Stimulated activated CD4-positive, alpha-beta T cell treated with anti-CD3 and anti-CD28 coated beads, Interleukin-15, amount 100 ng/mL, for 24 hours (primary cell): ENCODE data around the gene CSNK1G3.
"Not testable (repeated sequence)": the region's sequence is repeated elsewhere in the genome, so short reads cannot be mapped to it uniquely, and the experiment has no call there.

Experiments used
- DNase-seq: peaks from one replicate; pipeline ENCODE4 v3.0.0-alpha.2; 2020

The CSNK1G3 gene

DNA sequence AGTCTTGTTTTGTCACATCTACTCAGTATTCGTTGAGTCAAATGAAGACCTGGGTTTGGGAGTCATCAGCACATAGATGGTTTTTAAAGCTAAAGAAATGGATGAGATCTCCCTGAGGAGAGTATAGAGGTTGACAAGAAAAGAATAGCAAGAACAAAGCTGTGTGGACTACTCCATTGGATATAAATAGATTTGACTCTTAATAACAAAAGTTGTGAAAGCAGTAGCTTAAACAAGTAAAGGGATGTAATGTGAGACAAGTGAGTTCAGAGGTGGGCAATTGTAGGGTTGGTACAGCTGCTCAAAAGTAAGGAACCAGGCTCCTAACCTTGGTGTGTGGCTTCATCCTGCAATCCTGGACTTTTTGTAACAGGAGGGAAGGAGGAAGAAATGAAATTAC, 49.3 kb downstream of the CSNK1G3 start:
- no peak for DNase-seq

DNA sequence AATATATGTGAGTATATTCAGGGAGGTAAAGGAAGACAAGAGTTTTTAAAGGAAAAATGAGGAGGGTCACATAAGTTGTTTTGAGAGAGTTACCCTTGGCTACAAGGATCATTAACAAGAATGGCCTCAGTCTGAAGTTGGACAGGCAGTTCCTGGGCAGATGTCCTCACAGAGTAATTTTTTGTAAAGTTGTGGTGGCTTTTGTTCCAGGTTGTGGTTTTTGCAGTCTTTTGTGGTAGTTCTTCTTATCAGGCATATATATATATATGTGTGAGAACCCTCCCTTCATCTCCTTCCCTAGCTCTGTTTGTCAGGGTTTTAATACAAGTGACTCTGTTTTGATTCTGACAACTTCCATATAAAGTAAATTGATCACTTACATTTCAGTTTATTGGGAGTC, 60.0 kb downstream of the CSNK1G3 start:
- DNase-seq = no peak

DNA sequence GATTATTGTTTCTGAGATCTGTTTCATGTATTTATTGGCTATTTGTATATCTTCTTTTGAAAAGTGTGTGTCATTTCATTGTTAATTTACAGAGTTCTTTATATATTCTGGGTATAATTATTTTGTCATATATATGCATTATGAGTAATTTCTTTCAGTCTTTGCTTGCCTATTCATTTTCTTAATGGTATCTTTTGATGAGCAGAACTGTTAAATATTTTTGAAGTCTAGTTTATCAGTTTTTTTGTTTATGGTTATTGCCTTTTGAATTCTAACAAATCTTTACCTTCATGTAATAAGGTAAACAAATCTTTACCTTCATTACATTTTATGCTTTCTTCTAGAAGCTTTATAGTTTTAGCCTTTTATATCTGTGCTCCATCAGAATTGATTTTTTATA, 66.4 kb downstream of the CSNK1G3 start:
- no peak for DNase-seq

DNA sequence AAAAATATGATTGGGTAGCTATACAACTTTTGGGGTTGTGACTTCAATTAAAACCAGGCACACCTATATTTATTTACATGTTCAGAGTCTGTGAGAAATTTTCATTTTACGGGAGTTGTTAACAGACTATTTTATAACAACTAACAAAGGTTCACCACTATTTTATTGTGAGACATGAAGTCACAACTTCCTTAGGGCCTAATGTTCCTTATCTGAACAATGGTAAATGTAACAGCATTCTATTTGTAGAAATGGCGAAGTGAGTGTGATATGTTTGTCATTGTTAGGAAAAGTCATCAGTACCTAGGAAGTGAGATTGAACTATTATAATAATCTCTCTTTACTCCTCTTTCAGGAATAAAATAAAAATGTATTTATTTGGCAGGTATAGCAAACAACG, 67.4 kb downstream of the CSNK1G3 start:
- no peak for DNase-seq

DNA sequence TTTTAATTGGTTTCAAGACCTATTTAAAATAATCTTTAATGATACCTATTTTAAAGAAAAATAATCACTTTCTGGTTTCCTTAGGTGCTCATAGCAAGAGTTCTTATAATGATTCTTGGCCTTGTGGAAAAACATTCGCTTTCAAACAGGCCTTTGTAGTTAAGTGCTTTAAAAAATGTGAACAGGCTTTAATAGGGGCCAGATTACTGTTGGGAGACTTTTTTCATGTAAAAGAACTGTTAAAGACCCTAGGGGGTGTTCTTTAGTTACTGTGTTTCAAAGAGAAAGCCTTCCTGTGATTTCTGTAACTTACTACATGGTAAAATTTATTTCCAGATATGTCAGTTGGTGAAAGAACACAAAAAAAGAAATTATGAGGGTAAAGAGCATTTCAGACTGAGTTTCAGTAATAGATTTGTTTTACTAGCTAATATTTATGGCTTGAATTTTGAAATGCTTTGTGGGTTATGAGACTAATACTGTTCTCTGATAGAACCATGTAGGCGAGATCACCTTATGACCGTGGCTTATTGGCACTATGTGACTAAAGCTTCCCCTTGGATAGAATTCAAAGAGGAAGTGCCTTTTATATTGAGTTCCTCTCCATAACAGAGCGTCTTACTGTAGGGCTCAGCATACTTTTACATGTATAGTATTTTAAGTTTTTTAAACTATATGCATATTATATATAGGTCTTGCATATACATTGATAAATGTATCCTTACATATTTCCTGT, 70.7 kb downstream of the CSNK1G3 start:
- DNase-seq = no peak

DNA sequence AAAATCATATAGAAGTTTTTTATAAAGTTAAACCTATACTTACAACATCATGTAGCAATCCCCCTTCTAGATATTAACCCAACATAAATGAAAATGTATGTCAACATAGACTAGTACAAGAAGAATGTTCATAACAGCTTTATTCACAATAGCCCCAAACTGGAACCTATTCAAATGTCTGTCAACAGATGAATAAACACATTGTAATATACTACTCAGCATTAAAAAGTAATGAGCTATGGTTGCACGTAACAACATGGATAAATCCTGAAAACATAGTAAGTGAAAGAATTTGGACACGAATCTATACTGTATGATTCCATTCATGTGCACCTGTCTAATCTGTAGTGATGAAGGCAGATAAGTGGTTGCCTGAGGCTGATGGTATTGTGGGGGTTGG, 73.9 kb downstream of the CSNK1G3 start:
- no peak for DNase-seq

DNA sequence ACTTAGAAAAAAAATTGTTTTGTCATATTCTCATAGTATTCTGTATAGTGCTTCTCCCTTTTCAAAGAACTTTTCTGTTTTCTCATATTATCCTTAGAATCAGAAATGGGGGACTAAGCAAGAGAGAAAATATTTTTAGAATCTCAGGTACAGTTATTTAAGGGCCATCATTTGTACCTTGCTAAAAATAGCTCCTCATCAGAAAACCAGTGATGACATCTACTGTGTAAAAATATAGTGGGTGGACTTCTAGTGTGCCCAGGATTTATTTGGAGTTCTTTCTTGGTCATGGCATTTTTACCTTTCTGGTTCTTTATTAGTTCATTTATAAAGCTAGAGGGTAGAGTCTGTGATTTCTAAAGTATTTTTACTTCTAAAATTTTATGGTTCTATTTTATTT, 82.5 kb downstream of the CSNK1G3 start:
- no peak for DNase-seq

DNA sequence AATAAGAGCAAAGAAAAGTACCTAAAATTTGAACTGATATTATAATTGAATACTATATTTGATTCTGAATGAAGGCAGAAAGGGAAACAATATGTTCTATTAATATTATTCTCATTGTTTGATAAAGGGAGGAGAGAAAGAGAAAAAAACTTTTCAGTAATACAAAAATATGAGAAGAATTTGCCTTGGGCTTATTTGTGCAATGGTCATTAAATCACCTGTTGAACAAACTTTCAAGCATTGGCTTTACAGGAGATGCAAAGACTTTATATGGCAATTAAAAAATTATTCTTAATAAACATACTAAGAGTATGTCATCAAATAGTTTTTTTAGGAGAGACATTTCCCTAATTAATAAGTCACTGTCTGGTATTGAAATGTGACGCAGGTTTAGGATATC, 85.0 kb downstream of the CSNK1G3 start:
- no peak for DNase-seq

DNA sequence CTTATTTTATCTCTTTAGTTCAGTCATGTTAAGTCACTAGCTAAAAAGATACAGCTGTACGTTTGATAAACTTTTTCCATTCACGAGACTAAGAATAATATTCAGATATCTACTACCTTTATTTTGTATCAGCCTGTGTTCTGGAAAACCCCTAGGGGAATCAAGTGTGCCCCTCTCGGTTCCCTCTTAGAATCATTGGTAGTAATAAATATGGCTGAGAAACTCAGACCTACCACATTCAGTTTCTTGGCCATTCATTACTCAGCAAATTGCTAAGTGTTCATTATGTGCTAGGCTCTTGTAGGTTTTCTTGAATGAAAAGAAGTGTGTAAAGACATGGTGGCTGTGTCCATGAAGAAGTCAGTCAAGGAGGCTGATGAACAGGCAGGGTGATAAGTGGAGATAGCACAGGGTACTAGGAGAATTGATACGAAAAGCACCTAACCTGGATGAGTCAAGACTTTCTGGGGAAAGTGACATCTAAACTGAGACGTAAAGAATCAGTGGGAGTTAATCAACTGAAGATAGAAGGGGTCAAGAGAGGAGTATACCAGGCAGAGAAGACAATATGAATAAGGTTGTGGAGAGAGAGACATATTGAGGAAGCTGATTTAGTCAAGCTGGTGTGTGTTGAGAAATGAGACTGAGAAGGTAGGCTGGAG, 86.2 kb downstream of the CSNK1G3 start:
- no peak for DNase-seq

DNA sequence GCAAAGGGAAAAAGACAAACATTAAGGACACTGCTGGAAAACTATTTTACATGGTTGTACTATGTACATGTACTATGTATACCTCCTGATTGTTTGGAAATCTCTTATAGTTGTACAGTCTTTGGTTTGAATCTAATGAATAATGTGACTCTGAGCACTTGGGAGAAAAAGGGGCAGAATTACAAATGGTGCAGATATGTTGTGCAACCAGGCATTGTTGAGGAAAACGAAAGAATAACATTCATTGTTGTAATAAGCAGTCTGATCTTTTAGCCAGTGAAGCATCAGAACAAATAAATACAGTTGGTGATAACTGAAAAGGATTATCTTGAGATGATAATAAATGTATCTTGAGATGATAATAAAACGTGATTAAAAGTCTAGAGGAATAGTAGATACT, 87.2 kb downstream of the CSNK1G3 start:
- no peak for DNase-seq

DNA sequence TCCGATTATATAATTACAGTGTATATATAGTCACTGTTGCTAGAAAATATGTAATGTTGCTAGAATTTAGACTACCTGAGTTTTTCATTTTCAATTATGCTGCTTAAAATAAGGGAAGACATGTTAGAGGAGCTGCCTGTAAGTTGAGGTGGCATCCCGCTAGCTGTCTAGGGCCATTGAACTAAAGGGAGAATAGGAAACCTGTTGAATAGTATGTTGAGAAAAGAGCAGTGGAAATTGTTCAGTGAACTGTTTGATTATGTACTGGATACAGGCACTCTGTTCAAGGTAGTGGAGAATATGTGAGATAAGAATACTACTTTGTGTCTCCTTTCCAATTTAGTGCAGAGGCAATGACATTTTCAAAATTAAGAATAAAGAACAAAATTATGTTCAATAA, 89.6 kb downstream of the CSNK1G3 start:
- DNase-seq = no peak

DNA sequence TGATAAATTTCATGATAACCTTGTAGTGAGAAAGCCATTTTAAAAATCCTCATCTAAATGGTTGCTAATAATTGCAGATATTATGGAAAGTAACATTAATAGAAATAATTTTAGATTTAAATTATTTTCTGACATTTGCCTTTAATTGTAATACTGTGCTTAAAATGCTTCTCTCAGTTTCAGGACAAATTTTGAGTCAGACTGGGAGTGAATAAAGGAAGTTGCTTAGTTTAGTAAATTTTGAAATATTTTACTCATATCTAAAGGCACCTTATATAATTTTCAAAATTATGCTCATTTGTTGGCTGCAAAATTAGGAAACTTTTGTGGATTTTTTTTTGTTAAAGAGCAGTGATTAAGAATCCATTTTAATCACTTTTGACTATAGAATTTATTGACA, 93.8 kb downstream of the CSNK1G3 start:
- no peak for DNase-seq

DNA sequence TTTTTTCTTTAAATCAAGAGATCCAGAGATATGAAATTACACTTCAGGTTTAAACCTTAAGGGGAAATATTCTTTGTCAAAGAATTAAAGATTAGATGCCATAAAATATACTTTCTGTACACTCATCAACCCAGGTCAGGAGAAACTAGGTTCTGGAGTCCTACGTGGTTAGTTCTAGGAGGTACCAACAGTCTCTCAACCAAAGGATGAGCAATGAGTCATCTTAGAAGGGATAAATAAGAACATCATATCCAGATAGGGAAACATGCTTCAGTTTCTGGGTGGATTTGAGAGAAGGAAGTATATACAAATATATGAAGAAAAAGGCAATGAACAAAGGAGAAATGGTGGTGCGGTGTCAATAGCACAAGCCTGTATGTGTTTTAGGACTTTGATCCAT, 98.2 kb downstream of the CSNK1G3 start:
- no peak for DNase-seq

DNA sequence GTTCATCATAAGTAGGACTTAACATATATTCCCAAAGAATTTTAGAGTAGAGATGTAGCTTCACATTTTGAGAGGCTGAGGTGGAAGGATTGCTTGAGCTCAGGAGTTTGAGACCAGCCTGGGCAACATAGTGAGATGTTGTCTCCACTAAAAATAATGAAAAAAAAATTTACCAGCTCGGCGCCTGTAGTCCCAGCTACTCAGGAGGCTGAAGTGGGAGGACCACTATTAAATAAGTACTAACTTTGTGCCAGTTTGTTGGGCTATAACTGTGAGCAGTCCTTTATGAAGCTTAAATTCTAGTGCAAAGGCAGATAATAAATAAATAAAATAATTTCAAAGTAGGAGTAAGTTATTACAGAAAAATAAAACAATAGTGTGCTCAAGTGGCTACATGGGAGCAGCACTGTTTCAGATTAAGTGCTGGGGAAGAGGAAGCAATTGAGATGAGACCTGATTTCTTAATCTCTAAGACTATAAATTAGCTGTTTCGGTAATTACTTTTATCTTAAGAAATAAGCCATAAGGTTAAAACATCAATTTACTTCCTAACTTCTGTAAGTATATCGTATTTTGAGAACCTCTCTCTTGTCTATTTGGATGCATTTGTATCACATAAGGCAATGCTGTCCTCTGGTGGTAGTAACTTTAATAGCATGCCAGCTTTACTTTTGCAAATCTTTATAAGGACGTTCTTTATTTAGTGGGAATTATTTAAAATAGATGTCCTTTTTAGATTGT, 98.9 kb downstream of the CSNK1G3 start:
- DNase-seq = no peak

DNA sequence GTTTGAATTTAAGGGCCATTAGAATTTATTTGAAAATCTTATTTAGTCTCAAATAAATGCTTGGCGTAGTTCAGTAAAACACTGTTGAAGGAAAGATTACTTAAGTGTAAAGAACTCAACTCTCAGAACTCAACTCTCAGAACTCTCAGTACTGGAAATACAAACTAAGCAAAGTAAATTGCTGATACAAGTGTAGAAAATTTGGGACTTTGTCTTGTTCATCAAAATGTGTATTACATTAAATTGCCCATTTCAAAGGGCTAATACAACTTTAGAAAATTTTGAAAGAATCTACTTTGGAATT, 99.4 kb downstream of the CSNK1G3 start:
- DNase-seq = no peak

DNA sequence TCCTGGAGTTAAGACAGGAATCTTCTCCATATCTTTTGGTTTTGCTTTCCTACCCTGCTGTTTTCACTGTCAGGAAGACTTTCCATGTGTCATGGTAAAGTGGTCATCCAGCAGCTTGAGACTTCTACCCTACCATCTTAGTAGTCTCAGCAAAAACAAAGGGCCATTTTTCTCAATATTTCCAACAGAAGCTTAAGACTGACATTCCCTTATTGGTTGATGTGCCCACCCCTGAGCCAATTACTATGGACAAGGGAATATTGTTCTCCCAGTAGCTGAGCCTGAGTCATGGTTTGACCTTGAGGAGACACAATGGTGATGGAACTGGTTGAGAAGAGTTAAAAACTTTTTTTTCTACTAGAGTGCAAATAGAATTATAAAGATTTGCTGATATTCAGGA, 105.6 kb downstream of the CSNK1G3 start:
- DNase-seq = no peak

DNA sequence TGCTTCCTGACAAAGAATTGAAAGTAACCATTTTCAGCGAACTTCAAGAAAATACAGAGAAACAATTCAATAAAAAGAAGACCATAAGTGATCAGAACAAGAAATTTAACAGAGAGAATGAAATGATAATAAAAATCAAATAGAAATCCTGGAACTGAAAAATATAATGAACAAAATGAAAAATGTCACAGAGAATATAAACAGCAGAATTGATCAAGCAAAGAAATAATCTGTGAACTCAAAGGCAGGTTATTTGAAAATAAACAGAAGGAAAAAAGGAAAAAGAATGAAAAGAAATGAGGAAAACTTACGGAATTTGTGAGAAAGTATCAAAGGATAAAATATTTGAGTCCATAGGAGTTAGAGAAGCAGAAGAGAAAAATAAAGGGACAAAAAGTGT, 114.1 kb downstream of the CSNK1G3 start:
- DNase-seq = no peak

DNA sequence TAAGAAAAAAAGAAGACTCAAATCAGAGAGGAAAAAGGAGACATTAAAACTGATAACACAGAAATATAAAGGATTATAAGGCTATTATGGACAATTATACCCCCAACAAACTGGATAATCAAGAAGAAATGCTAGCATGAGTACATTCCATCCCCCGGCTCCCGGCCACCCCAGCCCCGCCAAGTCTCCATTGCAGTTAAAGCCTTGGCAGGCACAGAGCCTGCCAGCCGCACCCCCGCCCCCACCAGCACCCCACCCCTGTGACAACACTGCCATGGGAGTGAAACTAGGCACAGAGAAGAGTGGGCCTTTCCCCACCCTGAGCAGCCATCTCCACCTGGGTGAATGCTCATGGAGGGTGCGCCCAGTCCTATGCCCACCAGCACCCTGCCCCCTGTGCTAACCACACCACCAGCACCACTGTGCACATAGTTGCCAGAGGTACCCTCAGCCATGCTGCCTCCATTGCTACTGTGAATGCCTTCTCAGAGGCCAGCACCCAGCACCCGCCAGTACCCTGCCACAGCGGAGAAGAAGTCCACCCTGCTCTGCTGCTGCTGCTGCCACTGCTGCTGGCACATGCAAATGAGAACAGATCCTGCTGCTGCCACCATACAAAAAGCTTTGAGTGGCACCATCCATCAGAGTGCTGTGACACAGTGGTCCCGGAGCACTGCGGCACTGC, 117.0 kb downstream of the CSNK1G3 start:
- DNase-seq = no peak

DNA sequence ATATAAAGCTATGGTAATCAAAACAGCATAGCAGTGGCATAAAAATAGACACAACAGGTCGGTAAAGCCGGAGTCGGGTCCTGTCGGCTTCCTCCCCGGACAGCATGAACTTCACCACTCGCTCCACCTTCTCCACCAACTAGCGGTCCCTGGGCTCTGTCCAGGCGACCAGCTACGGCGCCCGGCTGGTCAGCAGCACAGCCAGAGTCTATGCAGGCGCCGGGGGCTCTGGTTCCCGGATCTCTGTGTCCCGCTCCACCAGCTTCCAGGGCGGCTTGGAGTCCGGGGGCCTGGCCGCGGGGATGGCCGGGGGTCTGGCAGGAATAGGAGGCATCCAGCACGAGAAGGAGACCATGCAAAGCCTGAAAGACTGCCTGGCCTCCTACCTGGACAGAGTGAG, 124.0 kb downstream of the CSNK1G3 start:
- DNase-seq = no peak

DNA sequence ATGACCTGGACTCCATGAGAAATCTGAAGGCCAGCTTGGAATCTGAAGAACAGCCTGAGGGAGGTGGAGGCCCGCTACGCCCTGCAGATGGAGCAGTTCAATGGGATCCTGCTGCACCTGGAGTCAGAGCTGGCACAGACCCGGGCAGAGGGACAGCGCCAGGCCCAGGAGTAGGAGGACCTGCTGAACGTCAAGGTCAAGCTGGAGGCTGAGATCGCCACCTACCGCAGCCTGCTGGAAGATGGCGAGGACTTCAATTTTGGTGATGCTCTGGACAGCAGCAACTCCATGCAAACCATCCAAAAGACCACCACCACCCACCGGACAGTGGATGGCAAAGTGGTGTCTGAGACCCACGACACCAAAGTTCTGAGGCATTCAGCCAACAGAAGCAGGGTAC, 125.1 kb downstream of the CSNK1G3 start:
- DNase-seq = not testable (repeated sequence)

DNA sequence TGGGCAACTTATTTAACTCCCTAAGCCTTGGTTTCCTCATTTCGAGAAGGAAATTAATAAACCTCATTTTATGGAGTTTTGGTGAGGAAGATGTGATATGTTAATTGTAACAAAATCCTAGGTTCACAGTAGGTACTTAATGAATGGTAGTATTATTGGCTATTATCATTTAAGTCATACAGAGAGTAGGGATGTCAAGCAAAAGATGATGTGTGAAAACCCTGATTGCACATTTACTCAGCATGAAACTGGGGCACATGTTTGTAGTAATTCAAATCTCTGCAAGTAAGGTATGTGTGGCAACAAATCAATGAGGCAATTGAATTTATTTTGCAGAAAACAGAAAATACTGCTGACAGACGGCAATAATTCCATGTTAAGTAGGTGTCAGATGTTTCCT, 127.3 kb downstream of the CSNK1G3 start:
- no peak for DNase-seq

DNA sequence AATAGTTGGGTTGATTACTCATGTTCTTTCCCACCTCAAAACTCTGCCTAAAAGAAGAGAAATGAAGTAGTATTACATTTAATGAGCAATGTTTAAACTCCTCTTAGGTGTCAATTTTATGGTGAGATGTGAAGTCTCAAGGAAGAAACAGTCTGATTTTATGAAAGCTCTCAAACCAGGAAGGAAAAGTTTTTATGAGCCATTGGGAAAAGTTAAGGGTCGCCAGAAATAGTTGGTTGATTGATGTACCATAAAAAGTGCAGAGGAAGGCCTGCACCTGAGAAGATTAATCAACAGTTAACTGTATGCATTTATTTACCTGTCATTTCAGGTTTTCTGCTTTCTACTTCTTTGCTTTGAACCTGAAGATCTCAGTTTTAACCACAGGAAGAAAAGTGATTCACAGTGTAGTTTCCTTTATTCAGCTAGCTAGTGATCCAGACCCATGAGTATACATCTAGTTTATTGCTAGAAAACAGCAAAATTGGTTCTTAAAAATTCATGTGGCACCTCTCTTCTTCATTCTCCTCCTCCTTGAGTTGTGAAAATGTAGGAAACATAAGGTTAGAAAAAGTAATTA, 133.1 kb downstream of the CSNK1G3 start:
- no peak for DNase-seq

DNA sequence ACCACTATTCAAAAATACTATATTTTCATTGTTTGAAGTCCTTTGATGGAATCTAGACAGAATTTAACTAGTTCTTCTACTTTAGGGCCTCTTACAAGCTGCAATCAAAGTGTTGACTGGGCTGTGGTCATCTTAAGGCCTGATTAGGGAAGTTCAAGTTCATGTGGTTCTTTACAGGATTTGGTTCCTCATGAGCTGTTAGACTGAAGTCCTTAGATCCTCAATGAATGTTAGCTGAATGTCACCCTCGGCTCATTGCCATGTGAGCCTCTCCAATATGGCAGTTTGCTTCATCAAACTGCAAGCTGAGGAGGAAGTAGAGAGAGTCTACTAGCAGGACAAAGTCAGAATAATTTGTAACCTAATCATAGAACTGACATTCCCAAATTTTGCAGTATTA, 135.1 kb downstream of the CSNK1G3 start:
- DNase-seq = no peak

DNA sequence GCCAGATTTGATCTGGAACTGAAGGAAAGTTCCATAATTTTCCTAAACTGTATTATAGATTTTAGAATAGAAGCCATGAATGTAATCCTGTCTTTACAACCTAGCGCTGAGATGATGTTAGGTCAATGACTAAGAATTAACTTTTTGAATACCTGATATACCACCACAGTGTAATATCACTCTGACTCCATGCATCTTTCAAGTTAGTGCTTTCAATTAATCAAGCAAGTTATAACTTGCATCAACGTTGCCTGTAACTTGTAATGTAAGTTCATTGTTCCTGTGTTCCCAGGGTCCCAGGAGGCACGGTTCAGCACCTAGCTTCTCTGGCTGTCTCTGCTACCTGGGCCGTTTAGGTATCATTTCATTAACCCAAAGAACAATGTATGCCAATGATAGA, 139.3 kb downstream of the CSNK1G3 start:
- no peak for DNase-seq
